Esophagus squamous epithelium (tissue), 5 donors: ENCODE data around the gene C9orf43. TPM values are rescaled to one million over a fixed set of nuclear protein-coding genes. Genes with fewer than 3 reads are reported as not detected.

Experiments
- DNase-seq: peaks from one replicate; lab custom pipeline; 2025; lab: John Stamatoyannopoulos, UW
- H3K27ac ChIP-seq, 4 donors: fragments of 200-600 bp; sonication (generic); one replicate each; pipeline ENCODE4 v1.5.1; 2016 to 2019; ENCODE audit warnings: mild to moderate bottlenecking in 1 of 4
- H3K27me3 ChIP-seq, 4 donors: fragments of 200-600 bp; sonication (generic); 1 replicate in 3 of 4; 2 replicates in 1 of 4; pipeline versions ENCODE4 v1.5.1 to v1.6.0; 2017 to 2021; ENCODE audit warnings: antibody characterized with exemption in 1 of 4
- H3K36me3 ChIP-seq, 3 donors: fragments of 200-600 bp; sonication (generic); one replicate each; pipeline ENCODE4 v1.5.1; 2016 to 2019
- H3K4me1 ChIP-seq, 3 donors: fragments of 200-600 bp; sonication (generic); one replicate each; pipeline ENCODE4 v1.5.1; 2017 to 2019
- H3K4me3 ChIP-seq, 4 donors: fragments of 200-600 bp; sonication (generic); 1 replicate in 3 of 4; 2 replicates in 1 of 4; pipeline ENCODE4 v1.5.1; 2016 to 2019; ENCODE audit warnings: mild to moderate bottlenecking in 2 of 4, moderate library complexity in 1 of 4
- H3K9me3 ChIP-seq, 3 donors: fragments of 200-600 bp; sonication (generic); one replicate each; pipeline ENCODE4 v1.5.1; 2016 to 2019
- CTCF ChIP-seq, 6 experiments: fragments of 450-650 bp in 4 of 6; fragments of 200-600 bp in 2 of 6; sonication (generic) in 2 of 6; IDR thresholded peaks; one replicate each; pipeline ENCODE4 v1.5.1; 2016 to 2019; ENCODE audit warnings: antibody characterized with exemption in 6 of 6, mild to moderate bottlenecking in 4 of 6, moderate library complexity in 4 of 6
- POLR2A ChIP-seq, 4 donors: fragments of 450-650 bp; IDR thresholded peaks; one replicate each; pipeline ENCODE4 v1.6.1; 2017; ENCODE audit warnings: antibody characterized with exemption in 4 of 4, mild to moderate bottlenecking in 4 of 4, moderate library complexity in 3 of 4
- WGBS, 2 donors: methylation state at CpG; one replicate each; pipeline ENCODE4 v1.1.5; 2018; 5-methylcytosine and 5-hydroxymethylcytosine counted together
- intact Hi-C: fragments of 100-400 bp; cut with DNase I; formaldehyde crosslinking; loops from one replicate; pipeline ENCODE4 v1.15.0; 2022
- total RNA-seq, 4 donors: library from RNA; depleted of rRNA; stranded (reverse); fragments of >200 nt; gene quantifications; one replicate each; pipeline ENCODE4 v1.1.0, GENCODE V29; 2016
- donor health status: DM: yes; HTN: yes; CAD: no.

C9orf43 gene
- total RNA-seq, 4 donors from 2014 or later = 0.32 to 0.79 (median 0.38) TPM

GRCh38 chr9:113476511-113476916, 66.0 kb downstream of the C9orf43 start:
- peaks cover 0 to 6% (median 0%) of the 10 kb centered on the region in 3 donors for H3K4me1 ChIP-seq
- H3K36me3 ChIP-seq = no peaks in the 10 kb centered on the region
- intact Hi-C loops = no loop called here
- H3K4me3 ChIP-seq = no peak overlapping the region
- H3K27ac ChIP-seq = no peak overlapping the region
- WGBS, 2 donors = 20 to 74% methylated on average over 1 to 4 of the region's 4 CpGs
- no peak for TF ChIP-seq POLR2A (IDR thresholded peaks at IDR 0.05)
- no peak for TF ChIP-seq CTCF (IDR thresholded peaks at IDR 0.05)
- no peak for DNase-seq
- no peaks in the 10 kb centered on the region for H3K9me3 ChIP-seq
- H3K27me3 ChIP-seq = no peaks in the 10 kb centered on the region

- H3K4me1 ChIP-seq = peaks cover 0 to 6% (median 0%) of the 10 kb centered on the region in 3 donors
- no peaks in the 10 kb centered on the region for H3K9me3 ChIP-seq
- 95 to 97% methylated on average over 3 to 4 of the region's 4 CpGs for WGBS, 2 donors
- no peak for DNase-seq
- H3K27me3 ChIP-seq = no peaks in the 10 kb centered on the region
- H3K4me3 ChIP-seq = no peak overlapping the region
- H3K27ac ChIP-seq = no peak overlapping the region
- no peaks in the 10 kb centered on the region for H3K36me3 ChIP-seq
- TF ChIP-seq CTCF (IDR thresholded peaks at IDR 0.05) = no peak
- no peak for TF ChIP-seq POLR2A (IDR thresholded peaks at IDR 0.05)
- intact Hi-C loops = no loop called here
Observed at GRCh38 chr9:113477058-113477457, 66.5 kb downstream of the C9orf43 start.

GRCh38 chr9:113477661-113478060, 67.1 kb downstream of the C9orf43 start:
- TF ChIP-seq CTCF (IDR thresholded peaks at IDR 0.05) (no peak), POLR2A (IDR thresholded peaks at IDR 0.05) (no peak)
- no peaks in the 10 kb centered on the region for H3K27me3 ChIP-seq
- peaks cover 0 to 6% (median 0%) of the 10 kb centered on the region in 3 donors for H3K4me1 ChIP-seq
- H3K4me3 ChIP-seq = no peak overlapping the region
- intact Hi-C loops = no loop called here
- no peak for DNase-seq
- no peaks in the 10 kb centered on the region for H3K36me3 ChIP-seq
- WGBS, 2 donors = 78 to 90% methylated on average over 4 to 5 of the region's 5 CpGs
- no peak overlapping the region for H3K27ac ChIP-seq
- no peaks in the 10 kb centered on the region for H3K9me3 ChIP-seq

GRCh38 chr9:113479174-113479621, 68.7 kb downstream of the C9orf43 start:
- 65 to 94% methylated on average over 3 to 4 of the region's 7 CpGs for WGBS, 2 donors
- H3K4me3 ChIP-seq = no peak overlapping the region
- H3K9me3 ChIP-seq = no peaks in the 10 kb centered on the region
- peaks cover 0 to 11% (median 5%) of the 10 kb centered on the region in 3 donors for H3K4me1 ChIP-seq
- intact Hi-C loops = no loop called here
- no peak overlapping the region for H3K27ac ChIP-seq
- no peak for DNase-seq
- TF ChIP-seq CTCF (IDR thresholded peaks at IDR 0.05) (no peak), POLR2A (IDR thresholded peaks at IDR 0.05) (no peak)
- H3K27me3 ChIP-seq = no peaks in the 10 kb centered on the region
- H3K36me3 ChIP-seq = no peaks in the 10 kb centered on the region

Other genes starting within 250 kb of the C9orf43 start
- gene FKBP15, start 189.5 kb upstream of the C9orf43 start, total RNA-seq = 10 to 100 TPM; 17.7 to 23.3 (median 20.5) TPM
- gene SLC31A1, start 189.2 kb upstream of the C9orf43 start, total RNA-seq = 10 to 100 TPM; 11.0 to 23.4 (median 17.8) TPM
- gene CDC26, start 135.2 kb upstream of the C9orf43 start, total RNA-seq = 10 to 100 TPM; 20.5 to 42.4 (median 26.5) TPM
- 10 to 100 TPM; 11.4 to 19.0 (median 17.4) TPM for gene PRPF4, start 135.1 kb upstream of the C9orf43 start, total RNA-seq
- 1 to 10 TPM in 3 of 4 donors, not detected in 1; 2.1 to 6.0 (median 3.4) TPM for gene RNF183, start 107.4 kb upstream of the C9orf43 start, total RNA-seq
- 1 to 10 TPM; 1.1 to 1.9 (median 1.5) TPM for gene WDR31, start 70.5 kb upstream of the C9orf43 start, total RNA-seq
- 10 to 100 TPM; 18.1 to 50.1 (median 37.6) TPM for gene BSPRY, start 61.2 kb upstream of the C9orf43 start, total RNA-seq
- 10 to 100 TPM; 35.9 to 84.2 (median 46.4) TPM for gene HDHD3, start 33.8 kb upstream of the C9orf43 start, total RNA-seq
- gene ALAD, start 9.5 kb upstream of the C9orf43 start, total RNA-seq = 10 to 100 TPM; 19.1 to 52.0 (median 33.5) TPM
- gene POLE3, start 72 bp upstream of the C9orf43 start, total RNA-seq = 10 to 100 TPM; 16.6 to 61.4 (median 51.9) TPM
- gene RGS3, start 53.0 kb downstream of the C9orf43 start, total RNA-seq = 10 to 100 TPM in 3 of 4 donors, 1 to 10 TPM in 1; 9.7 to 16.3 (median 12.7) TPM